ENCODE results near the gene SAMM50. TPM values are rescaled to one million over a fixed set of nuclear protein-coding genes. Genes with fewer than 3 reads are reported as not detected.

The SAMM50 gene
- total RNA-seq, 1 experiment from 2014 or later, result 67.2 TPM

GRCh38 chr22:43957871-43958270, 2.6 kb downstream of the SAMM50 start:
- intact Hi-C loops (cut with micrococcal nuclease; ENCODE audit: unreplicated experiment), result no loop called here
- no peaks in the 10 kb centered on the region for H3K9me3 ChIP-seq (ENCODE audit: low read depth, low read length, poor library complexity, severe bottlenecking)
- BruUV-seq (replicated peaks), result no TSS peak
- no peak overlapping the region for H3K27ac ChIP-seq (ENCODE audit: low read depth, low read length, poor library complexity, severe bottlenecking)
- H3K36me3 ChIP-seq (ENCODE audit: insufficient read depth, low read length, poor library complexity, severe bottlenecking), result no peaks in the 10 kb centered on the region
- H3K4me3 ChIP-seq (ENCODE audit: low read depth, low read length, poor library complexity, severe bottlenecking), result no peak overlapping the region
- H3K4me1 ChIP-seq (ENCODE audit: insufficient read depth, low read length, poor library complexity, severe bottlenecking), result peaks cover 5% of the 10 kb centered on the region
- ChIA-PET POLR2A (ENCODE audit: low non-redundant PET) (no interaction called here), CTCF (interaction anchor here (1.5 kb wide), 1 partner anchor 12 kb away, joined by 4 read pairs; no protein-coding TSS in a partner anchor)
- no peak for TF ChIP-seq CTCF (conservative IDR thresholded peaks at IDR 0.05; ENCODE audit: low read depth, low read length)
- TF ChIP-seq EZH2 (IDR thresholded peaks at IDR 0.05; ENCODE audit: borderline replicate concordance, low read depth, low read length, poor library complexity, severe bottlenecking), result no peak
- DNase-seq (ENCODE audit: low spot score), result no peak
- H3K27me3 ChIP-seq (replicated peaks; ENCODE audit: insufficient read depth, low read depth, low read length, poor library complexity), result no peaks in the 10 kb centered on the region

GRCh38 chr22:43964314-43964857, 9.1 kb downstream of the SAMM50 start:
- H3K9me3 ChIP-seq (ENCODE audit: low read depth, low read length, poor library complexity, severe bottlenecking), result no peaks in the 10 kb centered on the region
- POLR2A ChIA-PET (ENCODE audit: low non-redundant PET), result no interaction called here
- H3K4me3 ChIP-seq (ENCODE audit: low read depth, low read length, poor library complexity, severe bottlenecking), result no peak overlapping the region
- TF ChIP-seq EZH2 (IDR thresholded peaks at IDR 0.05; ENCODE audit: borderline replicate concordance, low read depth, low read length, poor library complexity, severe bottlenecking) (no peak), CTCF (conservative IDR thresholded peaks at IDR 0.05; ENCODE audit: low read depth, low read length) (no peak)
- BruUV-seq (replicated peaks), result no TSS peak
- H3K27ac ChIP-seq (ENCODE audit: low read depth, low read length, poor library complexity, severe bottlenecking), result no peak overlapping the region
- DNase-seq (ENCODE audit: low spot score), result no peak
- H3K27me3 ChIP-seq (replicated peaks; ENCODE audit: insufficient read depth, low read depth, low read length, poor library complexity), result no peaks in the 10 kb centered on the region
- CTCF ChIA-PET, result no interaction called here
- intact Hi-C loops (cut with micrococcal nuclease; ENCODE audit: unreplicated experiment), result no loop called here
- peaks cover 40% of the 10 kb centered on the region for H3K36me3 ChIP-seq (ENCODE audit: insufficient read depth, low read length, poor library complexity, severe bottlenecking)
- H3K4me1 ChIP-seq (ENCODE audit: insufficient read depth, low read length, poor library complexity, severe bottlenecking), result no peaks in the 10 kb centered on the region

GRCh38 chr22:43967069-43967468, 11.8 kb downstream of the SAMM50 start:
- no peak for TF ChIP-seq CTCF (conservative IDR thresholded peaks at IDR 0.05; ENCODE audit: low read depth, low read length)
- TF ChIP-seq EZH2 (IDR thresholded peaks at IDR 0.05; ENCODE audit: borderline replicate concordance, low read depth, low read length, poor library complexity, severe bottlenecking), result no peak
- H3K4me3 ChIP-seq (ENCODE audit: low read depth, low read length, poor library complexity, severe bottlenecking), result no peak overlapping the region
- POLR2A ChIA-PET (ENCODE audit: low non-redundant PET), result no interaction called here
- no peaks in the 10 kb centered on the region for H3K27me3 ChIP-seq (replicated peaks; ENCODE audit: insufficient read depth, low read depth, low read length, poor library complexity)
- BruUV-seq (replicated peaks), result no TSS peak
- H3K27ac ChIP-seq (ENCODE audit: low read depth, low read length, poor library complexity, severe bottlenecking), result no peak overlapping the region
- no peaks in the 10 kb centered on the region for H3K4me1 ChIP-seq (ENCODE audit: insufficient read depth, low read length, poor library complexity, severe bottlenecking)
- H3K9me3 ChIP-seq (ENCODE audit: low read depth, low read length, poor library complexity, severe bottlenecking), result no peaks in the 10 kb centered on the region
- intact Hi-C loops (cut with micrococcal nuclease; ENCODE audit: unreplicated experiment), result no loop called here
- CTCF ChIA-PET, result no interaction called here
- peaks cover 44% of the 10 kb centered on the region for H3K36me3 ChIP-seq (ENCODE audit: insufficient read depth, low read length, poor library complexity, severe bottlenecking)
- no peak for DNase-seq (ENCODE audit: low spot score)
